GM13977 (cell line): ENCODE measurements around the gene C13orf42.

ENCODE experiments used
- DNase-seq: peaks from one replicate; pipeline ENCODE4 v3.0.0; 2012; ENCODE audit warnings: low spot score
- CTCF ChIP-seq: IDR thresholded peaks from 2 replicates; pipeline ENCODE4 v1.5.1; 2012; ENCODE audit warnings: mild to moderate bottlenecking, control low read depth; ENCODE audit not compliant: insufficient read depth; ENCODE audit errors: extremely low read depth, missing control alignments
- in situ Hi-C: fragments of 300-500 bp; cut with MboI; formaldehyde crosslinking; loops from one replicate; pipeline ENCODE4 v1.12.0; 2022; ENCODE audit warnings: low sequenced_read_pairs, low pct_unique_long_range_greater_than_20kb, mixed read lengths, inconsistent platforms; ENCODE audit not compliant: unreplicated experiment

The C13orf42 gene

GRCh38 chr13:51147732-51148131 lies 36.7 kb upstream of the C13orf42 start:
- TF ChIP-seq CTCF: no peak
- DNase-seq: no peak
- in situ Hi-C loops: loop anchor here (25.0 kb wide), 1 partner anchor 665 kb away; the partner anchor contains the start of gene DHRS12

- no peak for DNase-seq
- TF ChIP-seq CTCF: no peak
- in situ Hi-C loops: loop anchor here (25.0 kb wide), 1 partner anchor 666 kb away; the partner anchor contains the start of gene DHRS12
Measured at GRCh38 chr13:51146667-51147066, 35.6 kb upstream of the C13orf42 start.

- in situ Hi-C loops: loop anchor here (25.0 kb wide), 1 partner anchor 675 kb away; the partner anchor contains the start of gene DHRS12
- no peak for TF ChIP-seq CTCF
- no peak for DNase-seq
Measured at GRCh38 chr13:51137250-51137649, 26.2 kb upstream of the C13orf42 start.

GRCh38 chr13:51136276-51136980 lies 25.4 kb upstream of the C13orf42 start:
- no peak for TF ChIP-seq CTCF
- no peak for DNase-seq
- in situ Hi-C loops: loop anchor here (25.0 kb wide), 1 partner anchor 676 kb away; the partner anchor contains the start of gene DHRS12

- in situ Hi-C loops: loop anchor here (25.0 kb wide), 1 partner anchor 677 kb away; the partner anchor contains the start of gene DHRS12
- no peak for DNase-seq
- TF ChIP-seq CTCF: no peak
Measured at GRCh38 chr13:51134763-51135365, 23.8 kb upstream of the C13orf42 start.

- TF ChIP-seq CTCF: no peak
- in situ Hi-C loops: loop anchor here (25.0 kb wide), 1 partner anchor 682 kb away; the partner anchor contains the start of gene DHRS12
- DNase-seq: no peak
Measured at GRCh38 chr13:51130348-51130747, 19.3 kb upstream of the C13orf42 start.
